Kidney (tissue), 14 donors: Measurements from ENCODE around the gene PLA2G4E. TPM values are rescaled to one million over a fixed set of nuclear protein-coding genes. Genes with fewer than 3 reads are reported as not detected.
A peak's percentile ranks its signal among the peaks of the same experiment; 100 is the strongest.

ENCODE experiments used
- DNase-seq, 5 donors: peaks; one replicate each; pipeline ENCODE4 v3.0.0-alpha.2; 2013 to 2020
- FAIRE-seq: peaks from 2 replicates; lab custom pipeline; 2012; peaks lifted over from hg19 to GRCh38; lab: Jason Lieb, UNC
- H3K27ac ChIP-seq, 2 donors: one replicate each; pipeline ENCODE4 v1.7.0; 2013; ENCODE audit warnings: low read depth in 2 of 2, low read length in 2 of 2, inconsistent platforms in 1 of 2
- H3K27me3 ChIP-seq: one replicate; pipeline ENCODE4 v1.7.1; 2013; ENCODE audit warnings: low read length, inconsistent platforms; ENCODE audit not compliant: control insufficient read depth, insufficient read depth
- H3K36me3 ChIP-seq, 3 donors: one replicate each; pipeline versions ENCODE4 v1.7.0 to v1.7.1; 2013; ENCODE audit warnings: low read length in 3 of 3, control low read depth in 1 of 3, inconsistent platforms in 1 of 3; ENCODE audit not compliant: insufficient read depth in 3 of 3, control insufficient read depth in 2 of 3
- H3K4me1 ChIP-seq, 3 donors: one replicate each; pipeline versions ENCODE4 v1.7.0 to v1.7.1; 2013; ENCODE audit warnings: low read length in 3 of 3, inconsistent platforms in 1 of 3, low read depth in 1 of 3; ENCODE audit not compliant: control insufficient read depth in 2 of 3, insufficient read depth in 2 of 3
- H3K4me3 ChIP-seq, 3 donors: one replicate each; pipeline versions ENCODE4 v1.7.0 to v1.8.1; 2013; ENCODE audit warnings: low read length in 3 of 3, control low read depth in 1 of 3, inconsistent platforms in 1 of 3
- H3K9ac ChIP-seq, 3 donors: one replicate each; pipeline versions ENCODE4 v1.7.0 to v1.7.1; 2013; ENCODE audit warnings: low read length in 3 of 3, control low read depth in 1 of 3, inconsistent platforms in 1 of 3
- H3K9me3 ChIP-seq, 3 donors: one replicate each; pipeline versions ENCODE4 v1.7.0 to v1.7.1; 2013; ENCODE audit warnings: low read length in 3 of 3, control low read depth in 1 of 3, inconsistent platforms in 1 of 3; ENCODE audit not compliant: control insufficient read depth in 2 of 3, insufficient read depth in 1 of 3
- intact Hi-C: fragments of 100-400 bp; cut with DNase I; formaldehyde crosslinking; loops from one replicate; pipeline ENCODE4 v1.11.1; 2022
- polyA plus RNA-seq: library from polyadenylated mRNA; stranded (reverse); fragments of 350-450 nt; fragmentation: Illumina TruSeq; extraction: RNeasy Lipid Tissue Mini Kit (QIAGEN cat#74804); gene quantifications from one replicate; pipeline ENCODE4 v1.2.3, GENCODE V29; 2014; ENCODE audit warnings: low read depth, low replicate concordance; ENCODE audit not compliant: insufficient read depth
- total RNA-seq: library from RNA; stranded (reverse); fragmentation: NEBNext Ultra II Directional; extraction: Animal tissue kit (Norgen Biotek cat#: 25700); gene quantifications from one replicate; pipeline ENCODE4 v1.2.1, GENCODE V29; 2021
- TF ChIP-seq, protein P1 (sequence below): IDR thresholded peaks from 3 replicates; pipeline ENCODE4 v1.5.1; 2012; ENCODE audit warnings: mild to moderate bottlenecking, moderate library complexity, borderline replicate concordance; ENCODE audit not compliant: insufficient read depth; ENCODE audit errors: extremely low read depth
- donor health status: control.
- donor health status: control.
- donor health status: control.
- donor health status: control.
- donor health status: control.
- donor health status: DM: yes; HTN: yes; CAD: no.
- donor health status: Normal renal cell carcinoma (clear cell type).

Gene PLA2G4E
- total and polyA plus RNA-seq, 2 donors from 2014 or later = not detected

DNA sequence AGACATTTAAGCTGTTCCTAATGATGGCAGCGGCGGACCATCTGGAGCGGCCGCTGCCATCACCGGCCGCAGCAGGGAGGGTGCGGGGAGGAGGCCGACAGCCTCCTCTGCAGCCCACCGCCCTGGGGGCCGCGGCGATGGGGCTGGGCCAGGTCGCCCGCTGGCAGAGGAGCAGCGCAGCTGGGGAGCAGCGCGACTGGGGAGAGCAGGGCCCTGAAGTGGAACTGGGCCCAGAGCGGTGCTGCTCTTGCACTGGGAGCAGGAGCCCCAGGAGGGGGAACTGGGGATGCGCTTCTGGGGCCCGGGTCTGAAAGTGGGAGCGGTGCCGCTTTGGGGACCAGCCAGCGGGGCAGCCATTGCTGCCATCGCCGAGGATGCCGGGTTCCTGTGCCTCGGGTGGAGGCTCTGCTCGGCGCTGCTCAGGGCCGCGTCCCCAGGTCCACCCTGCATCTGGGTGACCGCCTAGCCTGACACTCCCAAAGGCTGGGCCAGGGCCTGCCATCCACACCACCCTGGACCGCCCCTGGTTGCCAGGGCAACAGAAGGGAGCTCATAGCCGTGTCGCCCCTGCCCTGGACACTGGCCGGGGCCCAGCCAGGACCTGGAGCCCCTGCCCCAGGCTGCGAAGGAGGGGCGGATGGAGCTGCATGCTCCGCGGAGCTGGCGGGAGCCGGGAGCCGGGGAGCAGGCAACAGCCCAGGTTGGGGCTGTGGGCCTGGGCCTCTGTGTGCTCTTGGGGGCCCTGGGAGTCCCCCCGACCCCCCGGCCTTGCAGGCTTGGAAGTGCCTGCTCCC, 15.5 kb upstream of the PLA2G4E start:
- Histone ChIP-seq H3K4me3 (no peak overlapping the region), H3K9me3 (no peaks in the 10 kb centered on the region), H3K4me1 (no peaks in the 10 kb centered on the region), H3K9ac (no peak overlapping the region), H3K36me3 (no peaks in the 10 kb centered on the region), H3K27ac (no peak overlapping the region), H3K27me3 (no peaks in the 10 kb centered on the region)
- DNase-seq (peak in 1 of 5 donors; percentile 24), FAIRE-seq (no peak)
- intact Hi-C loops = no loop called here
- TF ChIP-seq, protein P1, sequence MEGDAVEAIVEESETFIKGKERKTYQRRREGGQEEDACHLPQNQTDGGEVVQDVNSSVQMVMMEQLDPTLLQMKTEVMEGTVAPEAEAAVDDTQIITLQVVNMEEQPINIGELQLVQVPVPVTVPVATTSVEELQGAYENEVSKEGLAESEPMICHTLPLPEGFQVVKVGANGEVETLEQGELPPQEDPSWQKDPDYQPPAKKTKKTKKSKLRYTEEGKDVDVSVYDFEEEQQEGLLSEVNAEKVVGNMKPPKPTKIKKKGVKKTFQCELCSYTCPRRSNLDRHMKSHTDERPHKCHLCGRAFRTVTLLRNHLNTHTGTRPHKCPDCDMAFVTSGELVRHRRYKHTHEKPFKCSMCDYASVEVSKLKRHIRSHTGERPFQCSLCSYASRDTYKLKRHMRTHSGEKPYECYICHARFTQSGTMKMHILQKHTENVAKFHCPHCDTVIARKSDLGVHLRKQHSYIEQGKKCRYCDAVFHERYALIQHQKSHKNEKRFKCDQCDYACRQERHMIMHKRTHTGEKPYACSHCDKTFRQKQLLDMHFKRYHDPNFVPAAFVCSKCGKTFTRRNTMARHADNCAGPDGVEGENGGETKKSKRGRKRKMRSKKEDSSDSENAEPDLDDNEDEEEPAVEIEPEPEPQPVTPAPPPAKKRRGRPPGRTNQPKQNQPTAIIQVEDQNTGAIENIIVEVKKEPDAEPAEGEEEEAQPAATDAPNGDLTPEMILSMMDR = no peak

DNA sequence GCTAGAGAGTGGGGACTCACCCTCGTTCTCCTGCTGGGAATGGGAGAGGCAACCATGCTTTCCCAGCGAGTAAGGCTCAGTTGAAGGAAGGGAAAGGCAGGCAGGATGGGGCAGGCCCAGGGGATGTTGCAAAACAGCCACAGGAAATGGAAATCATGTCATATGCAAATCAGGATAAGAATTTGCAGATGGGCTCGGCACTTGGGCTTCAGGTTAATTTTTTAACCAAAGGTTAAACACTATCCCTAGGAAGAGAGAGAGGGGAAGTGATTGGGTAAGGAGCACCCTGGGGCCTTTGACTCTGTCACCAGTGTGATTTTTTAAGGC, 14.6 kb upstream of the PLA2G4E start:
- Histone ChIP-seq H3K27me3 (no peaks in the 10 kb centered on the region), H3K4me1 (no peaks in the 10 kb centered on the region), H3K36me3 (no peaks in the 10 kb centered on the region), H3K4me3 (no peak overlapping the region), H3K27ac (no peak overlapping the region), H3K9me3 (no peaks in the 10 kb centered on the region), H3K9ac (no peak overlapping the region)
- FAIRE-seq (no peak), DNase-seq (no peak)
- TF ChIP-seq, protein P1 = no peak
- intact Hi-C loops = no loop called here

DNA sequence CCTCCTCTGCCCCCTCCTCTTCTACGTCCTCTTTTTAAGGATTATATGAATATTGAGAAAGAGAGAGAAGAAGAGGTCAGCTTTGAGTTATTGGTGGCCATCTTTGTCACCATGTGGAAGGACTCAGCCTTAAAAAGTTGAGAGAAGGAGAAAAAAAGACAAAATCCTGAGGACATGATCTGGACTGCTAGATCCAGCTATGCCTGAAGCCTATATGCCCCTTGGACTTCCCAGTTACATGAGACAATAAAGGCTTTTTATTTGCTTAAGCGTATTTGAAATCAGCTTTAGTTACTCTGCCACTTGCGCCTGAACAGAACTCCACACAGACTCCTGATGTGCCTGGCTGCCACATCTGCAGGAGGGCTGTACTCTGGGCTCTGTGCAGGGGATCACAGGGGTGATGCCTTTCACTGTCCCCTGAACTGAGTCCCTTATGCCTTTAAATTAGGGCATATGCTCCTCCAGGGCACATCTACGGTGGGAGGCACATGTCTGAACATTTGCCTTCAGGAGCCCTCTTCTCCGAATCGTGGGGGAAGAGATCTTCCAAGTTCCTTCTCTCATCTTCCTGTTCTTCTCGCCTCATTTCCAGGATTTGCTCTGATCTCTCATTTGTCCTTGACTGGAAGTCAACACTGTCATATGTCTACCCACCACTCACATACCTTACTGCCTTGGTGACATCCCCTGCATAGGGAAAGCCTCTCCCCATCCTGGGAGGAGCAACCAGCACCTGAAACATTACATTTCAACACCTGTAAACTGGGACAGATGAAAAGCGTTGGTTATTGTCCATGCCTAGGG, 14.0 kb upstream of the PLA2G4E start:
- TF ChIP-seq, protein P1 = no peak
- DNase-seq = no peak
- Histone ChIP-seq H3K27me3 (no peaks in the 10 kb centered on the region), H3K4me3 (no peak overlapping the region), H3K36me3 (no peaks in the 10 kb centered on the region), H3K9me3 (no peaks in the 10 kb centered on the region), H3K9ac (no peak overlapping the region), H3K27ac (no peak overlapping the region), H3K4me1 (no peaks in the 10 kb centered on the region)
- no peak for FAIRE-seq
- intact Hi-C loops = no loop called here
